AG08395 (cell line): ENCODE results near the gene HTT.

Experiments used
- DNase-seq: peaks from one replicate; pipeline ENCODE4 v3.0.0; 2012; ENCODE audit warnings: mixed read lengths, low spot score

The HTT gene

DNA sequence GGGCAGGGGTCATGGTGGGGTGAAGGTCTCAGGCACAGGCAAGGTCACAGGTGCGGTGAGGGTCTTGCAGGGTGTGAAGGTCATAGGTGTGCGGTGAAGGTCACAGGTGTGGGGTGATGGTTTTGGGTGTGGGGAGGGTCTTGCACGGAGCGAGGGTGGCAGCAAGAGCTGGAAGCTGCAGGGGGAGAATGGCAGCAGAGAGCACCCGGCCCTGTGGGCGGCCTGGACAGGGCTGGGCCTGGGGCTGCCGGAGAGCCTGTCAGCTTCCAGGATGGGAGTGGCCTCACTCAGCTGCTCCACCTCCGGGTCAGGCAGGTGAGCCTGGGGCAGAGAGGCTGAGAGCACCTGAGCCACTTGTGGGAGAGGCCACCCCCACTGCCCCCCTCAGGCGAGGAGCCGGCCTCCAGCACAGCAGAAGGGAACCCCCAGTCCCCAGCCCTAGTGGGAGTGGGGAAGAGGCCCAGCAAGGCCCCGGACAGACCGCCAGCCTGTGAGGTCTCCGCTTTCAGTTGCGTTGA, 176.0 kb downstream of the HTT start:
- DNase-seq = no peak

DNA sequence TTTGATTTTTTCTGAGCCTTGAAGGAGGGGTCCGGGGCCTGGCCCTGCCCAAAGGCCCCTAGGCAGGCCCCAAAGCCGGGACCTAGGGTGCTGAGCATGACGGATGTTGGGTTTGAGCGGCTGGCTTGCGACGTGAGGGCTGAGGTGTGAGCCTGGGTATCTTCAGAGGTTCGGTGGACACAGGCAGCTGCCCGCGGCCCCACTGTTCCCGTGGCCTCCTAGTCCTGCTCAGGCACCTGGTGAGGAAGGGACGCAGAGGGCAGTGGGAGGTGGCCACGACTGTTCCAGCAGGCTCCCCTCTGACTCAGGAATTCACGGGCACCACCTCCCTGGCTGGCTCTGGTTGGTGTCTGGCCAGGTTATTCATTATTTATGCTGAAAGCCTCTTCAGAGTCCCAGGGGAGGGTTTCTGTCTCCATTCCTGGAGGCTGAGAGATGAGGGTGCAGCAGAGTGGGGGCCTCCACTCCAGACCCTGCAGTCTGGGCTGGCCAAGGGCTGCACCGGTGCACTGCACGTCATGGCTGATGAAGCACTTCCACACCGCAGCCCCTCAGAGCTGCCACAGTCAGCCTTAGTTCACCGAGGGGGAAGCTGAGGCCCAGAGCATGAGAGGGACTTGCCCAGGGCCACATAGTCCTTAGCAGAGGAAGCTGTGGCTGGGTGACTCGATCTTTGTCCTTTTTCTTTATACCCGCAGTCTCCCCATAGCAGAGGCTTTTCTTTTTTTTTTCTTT, 176.6 kb downstream of the HTT start:
- DNase-seq = no peak

DNA sequence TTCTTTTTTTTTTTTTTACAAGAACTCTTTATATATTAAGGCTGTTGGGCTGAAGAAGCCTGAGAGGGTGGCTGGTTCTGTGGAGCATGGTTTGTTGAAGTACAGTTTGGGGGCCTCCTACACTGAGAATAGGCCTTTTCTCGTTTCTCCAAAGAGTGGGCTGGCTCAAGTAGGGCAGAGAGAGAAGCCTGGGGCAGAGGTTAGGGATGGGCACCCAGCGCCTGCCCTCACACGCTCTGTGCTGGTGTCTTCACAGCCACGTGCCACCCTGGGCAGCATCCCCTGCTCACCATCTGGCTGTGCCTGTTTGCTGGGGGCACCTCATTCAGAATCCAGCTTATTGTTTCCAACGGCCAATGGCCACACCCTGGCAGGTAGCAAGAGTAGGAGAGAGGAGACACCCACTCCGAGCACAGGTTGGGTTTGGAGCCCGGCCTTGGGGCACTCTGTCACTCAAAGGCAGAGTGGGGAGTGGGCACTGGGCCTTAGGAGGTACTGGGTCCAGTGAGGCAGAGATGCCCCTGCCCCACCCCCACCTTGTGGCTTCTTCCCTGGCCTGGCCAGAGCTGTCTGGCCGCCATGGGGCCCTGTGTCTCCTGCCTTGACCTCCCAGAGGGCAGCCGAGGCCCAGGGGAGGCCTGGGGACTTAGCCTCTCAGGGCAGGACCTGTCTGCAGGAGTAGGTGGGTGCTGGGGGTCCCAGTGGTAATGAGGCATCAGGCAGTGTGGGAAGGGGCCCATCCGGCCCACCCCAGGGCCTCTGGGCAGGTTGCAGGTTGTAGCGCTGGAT, 177.4 kb downstream of the HTT start:
- DNase-seq = no peak

DNA sequence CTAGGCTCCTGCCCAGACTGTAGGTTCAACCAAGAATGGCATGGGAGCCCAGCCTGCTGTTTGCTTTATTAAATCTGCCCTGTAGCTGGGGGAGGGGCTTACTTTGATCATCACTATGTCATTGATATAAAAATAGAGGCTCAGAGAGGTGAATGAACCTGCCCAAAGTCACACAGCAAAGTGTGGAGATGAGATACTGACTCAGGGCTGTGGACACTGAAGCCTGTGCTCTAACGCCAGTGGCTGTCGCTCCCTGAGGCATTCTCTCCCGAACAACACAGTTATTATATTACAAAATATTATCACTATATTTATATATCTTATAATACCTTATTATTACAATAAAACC, 178.0 kb downstream of the HTT start:
- no peak for DNase-seq

DNA sequence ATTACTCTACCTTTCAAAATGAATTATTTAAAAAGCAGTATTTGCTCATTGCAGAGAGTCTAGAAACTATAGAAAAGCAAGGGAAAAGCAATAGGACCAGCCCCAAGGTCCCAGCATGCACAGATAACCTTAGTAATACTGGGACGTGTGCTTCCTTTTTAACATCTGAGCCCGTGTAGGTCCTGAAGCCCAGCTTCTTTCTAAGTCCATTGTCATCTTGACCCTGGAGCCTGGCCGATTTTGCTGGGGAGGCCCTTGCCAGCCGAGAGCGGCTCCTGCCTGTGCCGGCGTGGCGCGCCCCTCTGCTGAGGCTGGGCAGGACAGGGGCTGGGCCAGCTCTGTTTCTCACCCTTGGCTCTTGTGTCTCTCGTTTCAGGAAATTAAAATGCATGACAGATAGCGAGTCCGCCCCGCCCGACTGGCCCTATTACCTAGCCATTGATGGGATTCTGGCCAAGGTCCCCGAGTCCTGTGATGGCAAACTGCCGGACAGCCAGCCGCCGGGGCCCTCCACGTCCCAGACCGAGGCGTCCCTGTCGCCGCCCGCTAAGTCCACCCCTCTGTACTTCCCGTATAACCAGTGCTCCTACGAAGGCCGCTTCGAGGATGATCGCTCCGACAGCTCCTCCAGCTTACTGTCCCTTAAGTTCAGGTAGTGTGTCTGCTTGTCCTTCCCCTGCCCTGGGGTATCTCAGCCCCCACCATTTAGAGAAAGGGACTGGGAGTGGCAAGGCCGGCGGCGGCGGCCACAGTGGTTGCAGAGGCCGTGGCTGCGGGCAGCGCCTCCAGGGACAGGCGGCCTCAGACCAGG, 178.6 kb downstream of the HTT start:
- DNase-seq = no peak

DNA sequence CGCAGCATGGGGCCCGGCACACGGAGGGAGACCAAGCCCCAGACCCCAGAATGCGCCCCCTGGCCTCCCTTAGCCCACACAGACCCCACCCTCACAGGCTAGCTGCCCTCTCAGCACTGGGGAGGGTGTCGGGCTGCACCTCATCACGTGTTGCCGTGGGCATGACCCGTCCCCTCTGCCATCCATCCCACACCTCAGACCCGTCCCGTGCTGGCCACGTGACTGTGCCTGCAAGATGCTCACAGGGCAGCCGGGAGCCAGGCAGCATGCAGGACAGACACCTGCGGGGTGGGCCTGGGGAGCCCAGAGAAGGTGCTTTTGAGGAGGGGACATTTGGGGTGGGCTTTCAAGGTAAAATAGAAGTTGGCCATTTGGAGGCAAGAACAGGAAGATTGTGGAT, 179.3 kb downstream of the HTT start:
- DNase-seq = no peak

DNA sequence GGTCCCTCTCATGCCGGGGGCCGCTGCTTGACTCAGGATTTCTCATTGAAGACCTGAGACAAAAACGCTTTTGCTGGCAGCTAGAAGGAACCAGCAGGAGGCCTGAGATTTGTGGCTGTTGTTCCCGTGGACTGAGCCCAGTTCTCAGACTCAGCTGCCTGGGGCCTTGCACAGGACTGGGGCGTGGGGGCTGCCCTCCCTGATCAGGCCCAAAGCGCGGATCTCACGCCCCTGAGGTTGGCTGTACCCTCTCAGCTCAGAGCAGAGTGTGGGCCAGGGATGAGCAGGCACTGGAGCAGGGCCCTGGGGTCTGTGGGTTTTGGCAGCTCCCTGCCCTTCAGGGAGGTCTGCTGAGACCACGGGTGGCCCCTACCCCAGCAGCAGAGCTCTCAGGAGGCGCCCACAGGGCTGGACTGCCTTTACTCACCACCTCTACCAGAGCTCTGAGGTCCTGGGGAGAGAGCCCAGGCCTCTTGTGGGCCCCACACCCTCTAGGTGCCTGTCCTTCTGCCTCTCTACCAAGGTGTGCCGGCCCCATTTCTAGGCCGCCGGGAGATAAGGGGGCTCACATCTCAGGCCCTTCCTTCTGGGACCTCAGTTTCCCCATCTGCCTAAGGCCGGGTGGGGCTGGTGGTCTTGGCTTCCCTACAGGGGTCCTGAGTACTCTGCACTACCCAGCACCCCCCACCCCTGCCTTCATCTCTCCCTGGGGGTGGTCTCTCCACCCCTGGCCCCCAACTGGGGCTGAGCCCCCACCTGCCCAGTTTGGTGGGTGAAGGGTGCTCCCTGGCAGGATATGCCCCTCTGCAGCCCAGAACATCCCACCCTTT, 180.0 kb downstream of the HTT start:
- DNase-seq = no peak

DNA sequence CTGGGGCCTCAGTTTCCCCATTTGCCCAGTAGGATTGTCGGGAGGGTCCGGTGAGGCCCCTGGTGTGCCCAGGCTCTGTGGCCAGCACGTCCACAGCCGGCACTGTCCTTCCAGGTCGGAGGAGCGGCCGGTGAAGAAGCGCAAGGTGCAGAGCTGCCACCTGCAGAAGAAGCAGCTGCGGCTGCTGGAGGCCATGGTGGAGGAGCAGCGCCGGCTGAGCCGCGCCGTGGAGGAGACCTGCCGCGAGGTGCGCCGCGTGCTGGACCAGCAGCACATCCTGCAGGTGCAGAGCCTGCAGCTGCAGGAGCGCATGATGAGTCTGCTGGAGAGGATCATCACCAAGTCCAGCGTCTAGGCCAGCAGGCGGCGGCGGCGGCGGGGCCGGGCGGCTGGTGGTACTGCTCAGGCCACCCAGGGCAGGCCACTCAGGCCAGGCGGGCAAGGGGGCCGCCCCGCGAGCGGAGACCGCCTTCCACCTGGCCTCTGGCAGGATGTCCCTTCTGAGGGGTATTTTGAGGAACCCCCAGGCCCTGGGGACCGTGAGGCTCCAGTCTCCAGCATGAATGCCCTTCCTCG, 181.2 kb downstream of the HTT start:
- no peak for DNase-seq

DNA sequence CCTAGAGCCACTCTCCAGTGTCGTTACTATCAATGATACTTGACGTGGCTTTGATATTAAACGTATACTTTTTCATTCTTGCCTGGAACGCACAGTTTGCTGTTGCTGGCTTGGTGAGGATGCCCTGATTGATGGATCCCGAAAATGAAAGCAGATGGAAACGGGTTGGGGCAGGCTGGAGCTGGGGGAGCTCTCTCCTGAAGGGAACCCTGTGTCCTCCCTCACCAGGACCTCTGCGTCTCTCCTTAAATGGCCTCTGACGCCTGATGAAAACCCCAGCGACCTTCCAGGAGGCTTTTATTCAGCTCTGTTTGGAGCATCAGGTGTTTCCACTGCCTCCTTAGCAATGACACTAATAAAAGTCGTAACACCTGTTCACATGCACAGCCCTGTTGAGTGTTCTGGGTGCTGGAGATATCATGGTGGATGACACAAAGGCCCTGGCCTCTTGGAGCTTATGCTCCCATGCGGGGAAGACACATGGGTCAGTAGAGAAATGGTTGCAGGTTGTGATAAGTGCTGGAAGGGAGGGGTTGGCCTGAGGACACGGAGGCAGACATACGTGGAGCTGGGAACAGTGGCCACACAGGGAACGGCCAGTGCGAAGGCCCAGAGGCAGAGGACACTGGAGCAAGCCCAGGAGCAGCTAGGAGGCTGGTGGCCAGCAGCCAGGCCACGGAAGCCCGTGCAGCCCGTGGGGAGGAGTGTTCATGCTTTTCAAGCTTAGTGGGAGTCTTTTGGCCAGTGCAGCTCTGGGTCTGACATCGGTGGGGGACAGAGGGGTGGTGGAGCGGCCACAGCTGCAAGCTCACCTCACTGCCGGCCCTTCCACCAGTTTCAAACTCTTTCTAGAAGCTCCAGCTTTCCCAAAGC, 182.0 kb downstream of the HTT start:
- no peak for DNase-seq

DNA sequence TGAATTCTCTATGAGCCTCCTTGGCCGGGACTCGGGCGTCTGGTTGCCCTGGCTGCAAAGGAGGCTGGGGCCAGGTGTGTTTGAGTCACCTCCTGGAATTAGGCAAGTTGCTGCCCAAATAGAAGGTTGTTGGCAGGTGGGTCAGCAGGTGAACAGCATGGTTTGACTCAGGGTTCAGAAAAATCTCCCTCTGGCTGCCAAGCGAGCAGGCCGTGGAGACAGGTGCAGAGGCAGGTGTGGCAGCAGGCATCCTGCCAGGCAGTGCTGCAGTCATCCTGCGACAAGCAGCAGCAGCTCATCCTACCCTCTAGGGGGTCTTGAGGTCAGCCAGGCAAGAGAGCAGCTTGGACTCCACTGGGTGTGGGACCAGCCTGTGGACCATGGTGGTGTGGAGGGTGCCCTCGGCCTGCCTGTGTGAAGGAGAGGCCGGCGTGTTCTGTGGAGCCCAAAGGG, 182.6 kb downstream of the HTT start:
- no peak for DNase-seq

DNA sequence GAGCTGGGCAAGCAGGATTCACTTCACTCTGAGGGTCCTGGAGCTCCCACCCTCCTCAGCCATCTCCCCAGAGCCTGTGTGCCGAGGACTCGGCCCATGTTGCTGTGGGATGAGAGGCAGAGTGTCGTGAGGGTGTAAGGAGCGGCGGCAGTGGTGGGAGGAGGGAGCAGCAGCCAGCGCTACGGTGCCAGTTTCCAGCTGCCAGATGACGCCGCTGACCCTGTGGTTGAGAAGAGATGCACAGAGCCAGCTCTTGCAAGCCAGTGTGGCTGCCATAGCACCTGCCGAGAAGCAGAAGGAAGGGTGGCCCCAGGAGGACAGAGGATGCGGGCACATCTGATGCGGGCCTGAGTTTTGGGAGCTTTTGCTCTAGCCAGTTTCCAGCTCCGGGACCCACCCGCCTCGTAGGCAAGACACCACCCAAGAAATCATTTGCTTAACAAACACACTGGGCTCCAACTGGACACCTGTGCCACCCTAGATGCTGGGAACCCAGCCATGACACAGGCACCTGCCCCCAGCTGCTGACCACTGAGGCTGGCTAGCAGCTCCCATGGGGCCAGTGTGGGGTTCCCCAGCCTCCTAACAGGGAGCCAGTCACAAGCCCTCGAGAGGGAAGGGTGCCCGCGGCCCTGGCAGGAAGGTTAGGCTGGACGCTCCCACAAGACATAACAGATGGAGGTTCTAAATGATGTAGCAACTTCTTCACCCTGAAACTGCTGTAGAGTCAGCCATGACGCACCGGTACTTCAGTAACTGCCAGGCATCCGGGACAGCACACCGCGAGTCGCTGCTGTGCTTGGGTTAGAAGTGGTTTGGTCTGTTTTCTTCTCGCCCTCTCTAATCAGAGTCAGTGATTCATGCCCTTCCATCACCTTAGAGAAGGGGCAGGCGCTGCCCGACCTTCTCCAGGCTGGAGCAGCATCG, 183.3 kb downstream of the HTT start:
- peak; percentile 57 for DNase-seq

DNA sequence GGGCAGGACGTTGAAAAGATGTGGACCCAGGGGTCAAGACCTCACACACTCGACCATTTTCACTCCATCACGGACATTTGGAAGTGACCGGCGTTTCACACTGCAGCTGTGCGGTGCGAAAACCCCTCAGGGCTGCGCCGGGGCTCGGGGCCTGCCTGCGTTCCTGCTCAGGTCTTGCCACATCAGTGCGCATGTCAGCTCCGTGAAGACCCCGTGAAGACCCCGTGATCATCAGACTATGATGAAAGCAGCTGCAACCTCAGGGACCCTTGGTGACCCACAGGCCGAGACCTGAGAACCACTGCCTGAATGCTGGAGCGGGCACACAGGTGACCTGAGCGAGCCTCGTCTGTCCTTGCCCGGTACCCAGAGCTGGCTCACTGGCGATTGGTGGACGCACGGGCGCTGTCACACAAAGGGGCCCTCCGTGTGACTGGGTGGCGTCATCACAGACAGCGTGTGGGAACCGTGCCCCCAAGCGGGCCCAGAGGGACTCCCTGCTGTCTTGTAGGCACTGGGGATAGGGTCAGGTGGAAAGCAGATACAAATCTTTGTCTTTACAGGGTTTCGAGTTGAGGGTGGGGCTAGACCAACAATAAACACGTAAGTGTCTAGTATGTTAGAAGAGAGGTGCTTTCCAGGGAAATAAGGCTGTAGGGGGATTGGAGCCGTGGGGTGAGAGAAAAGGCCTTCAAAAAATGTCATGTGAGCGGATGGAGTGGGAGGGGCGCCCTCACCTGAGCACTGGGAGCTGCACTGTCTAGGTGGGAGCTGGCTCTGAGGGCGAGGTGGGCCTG, 187.1 kb downstream of the HTT start:
- no peak for DNase-seq

DNA sequence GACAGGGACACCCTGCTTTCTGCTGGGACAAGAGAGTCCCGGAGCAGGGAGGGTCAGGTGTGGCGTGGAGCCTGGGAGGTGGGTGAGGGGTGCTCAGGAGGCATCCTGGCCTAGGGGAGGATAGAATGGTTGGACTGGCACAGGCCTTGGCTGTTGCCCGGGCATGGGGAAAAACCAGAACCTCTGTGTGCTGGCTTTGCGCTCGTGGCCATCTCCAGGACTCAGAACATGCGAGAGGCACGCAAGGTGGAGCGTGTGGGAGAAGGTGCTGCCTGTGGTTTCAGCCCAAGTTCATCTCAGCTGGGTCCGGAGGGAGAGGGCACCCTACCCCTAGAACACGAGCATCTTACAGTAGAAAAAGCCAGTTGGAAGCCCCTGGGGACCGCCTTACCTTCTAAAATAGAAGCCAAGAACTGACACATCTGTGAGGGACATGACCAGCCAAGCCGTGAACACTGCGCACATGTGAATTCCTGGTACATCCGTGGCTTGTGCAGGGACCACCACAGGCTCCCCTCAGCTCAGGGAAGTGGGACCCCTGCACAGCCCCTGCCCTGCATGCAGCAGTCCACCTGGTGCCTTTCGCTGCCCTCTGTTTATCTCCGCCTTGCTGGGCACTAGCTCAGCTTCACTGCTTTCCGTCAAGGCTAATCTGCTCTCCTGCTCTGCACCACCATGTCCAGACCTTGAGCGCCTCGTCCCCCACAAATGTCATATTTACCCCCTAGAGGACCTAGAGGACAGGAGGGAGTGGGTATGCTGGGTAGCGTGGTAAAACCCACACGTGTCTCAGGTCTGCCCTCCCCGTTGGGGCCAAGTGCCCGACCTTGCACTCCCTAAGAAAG, 187.9 kb downstream of the HTT start:
- no peak for DNase-seq

DNA sequence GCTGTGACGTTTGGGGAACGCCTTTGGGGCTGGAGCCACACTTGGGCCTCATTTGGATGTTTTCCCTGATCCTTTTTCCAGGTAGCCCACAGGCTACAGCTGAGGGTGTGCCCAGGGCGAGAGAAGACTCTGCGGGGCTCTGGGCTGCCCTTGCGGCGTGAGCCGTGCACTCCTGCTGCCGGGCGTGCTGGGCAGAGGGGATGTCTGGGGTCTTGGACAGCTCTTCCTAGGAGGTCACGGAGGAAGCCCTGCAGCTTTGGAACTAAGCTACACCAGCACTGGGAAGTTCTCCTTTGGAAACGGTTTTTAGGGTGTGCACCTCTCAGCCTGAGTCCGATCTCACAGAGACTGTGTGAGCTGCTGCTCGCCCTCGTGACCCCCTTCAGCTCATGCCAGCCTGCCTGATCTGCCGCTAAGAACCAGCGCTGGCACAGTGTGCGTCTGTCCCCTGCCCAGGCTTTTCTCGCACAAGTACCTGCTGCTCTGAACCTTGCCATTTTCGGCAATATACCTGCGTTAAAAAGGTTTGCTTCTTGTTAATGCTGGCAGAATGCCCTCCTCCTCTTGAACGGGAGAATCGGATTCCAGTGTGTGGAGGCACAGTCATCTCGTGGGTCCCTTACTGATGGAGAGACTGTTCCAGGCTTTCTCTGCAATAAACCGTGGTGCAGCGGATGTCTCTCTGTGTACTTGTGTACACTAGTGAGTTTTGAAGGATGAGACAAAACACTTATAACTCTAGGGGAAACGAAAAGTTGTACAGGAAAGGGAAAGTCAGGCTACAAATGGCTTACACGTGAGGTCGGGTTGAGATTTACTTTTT, 188.8 kb downstream of the HTT start:
- DNase-seq = no peak

DNA sequence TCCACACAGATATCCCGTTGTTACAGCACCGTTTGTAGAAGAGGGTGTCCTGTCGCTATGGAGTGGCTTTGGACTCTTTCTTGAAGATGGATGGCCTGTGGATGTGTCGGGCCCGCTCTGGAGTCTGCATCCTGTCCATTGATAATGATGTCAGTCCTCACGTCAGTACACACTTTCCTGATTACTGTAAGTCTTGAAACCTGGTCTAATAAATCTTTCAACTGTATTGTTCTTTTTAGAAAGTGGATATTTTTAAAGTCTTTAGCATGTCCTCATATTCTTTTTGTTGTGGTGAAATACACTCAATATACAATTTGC, 189.4 kb downstream of the HTT start:
- DNase-seq = no peak

DNA sequence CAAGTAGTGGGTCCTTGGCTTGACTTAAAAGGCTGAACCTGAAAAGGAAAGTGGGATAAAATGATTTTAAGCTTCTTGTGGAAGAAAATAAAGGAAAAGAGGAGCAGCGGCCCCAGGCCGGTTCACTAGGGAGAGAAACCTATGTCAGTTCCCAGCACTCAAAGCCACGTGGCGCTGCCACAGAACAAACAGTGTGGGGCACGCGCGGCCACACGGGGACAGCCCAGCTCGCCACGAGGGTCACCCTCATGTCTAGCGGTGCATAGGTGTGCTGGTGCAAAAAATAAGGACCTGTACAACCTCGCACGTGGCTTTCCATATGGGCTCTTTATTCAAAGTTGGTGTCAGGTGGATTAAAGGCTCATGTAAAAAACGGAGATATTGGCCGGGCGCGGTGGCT, 191.6 kb downstream of the HTT start:
- DNase-seq = no peak
